Central memory CD8-positive, alpha-beta T cell (primary cell): ENCODE data around the gene SPOCD1.

ENCODE experiments used
- ATAC-seq: fragments of 150-1000 bp; cut with Tn5 transposase; replicated peaks from 2 replicates; pipeline ENCODE4 v1.10.0; 2022; ENCODE audit warnings: mild to moderate bottlenecking, moderate FRiP score, moderate number of reproducible peaks; ENCODE audit not compliant: poor library complexity, severe bottlenecking; ENCODE audit errors: extremely low read depth
- DNase-seq, 2 donors: peaks; one replicate each; pipeline ENCODE4 v3.0.0; 2021; ENCODE audit warnings: low spot score in 2 of 2
- H3K27ac Mint-ChIP-seq: one replicate; pipeline ENCODE4 v1.8.0; 2022; ENCODE audit warnings: low read depth, mild to moderate bottlenecking, moderate library complexity, mixed read lengths
- H3K27me3 Mint-ChIP-seq: one replicate; pipeline ENCODE4 v1.8.0; 2022; ENCODE audit warnings: mixed read lengths
- H3K36me3 Mint-ChIP-seq: one replicate; pipeline ENCODE4 v1.8.0; 2022; ENCODE audit warnings: mild to moderate bottlenecking, moderate library complexity, mixed read lengths; ENCODE audit not compliant: insufficient read depth
- H3K4me1 Mint-ChIP-seq: one replicate; pipeline ENCODE4 v1.8.0; 2022; ENCODE audit warnings: mixed read lengths
- H3K4me3 Mint-ChIP-seq: one replicate; pipeline ENCODE4 v1.8.0; 2022; ENCODE audit warnings: mild to moderate bottlenecking, moderate library complexity, mixed read lengths
- H3K9me3 Mint-ChIP-seq: one replicate; pipeline ENCODE4 v1.8.0; 2022; ENCODE audit warnings: mixed read lengths

The SPOCD1 gene

GRCh38 chr1:31795096-31795675 lies 20.6 kb downstream of the SPOCD1 start:
- Mint-ChIP-seq H3K4me3 (no peak overlapping the region), H3K36me3 (peaks cover 2% of the 10 kb centered on the region), H3K27ac (no peak overlapping the region), H3K9me3 (no peaks in the 10 kb centered on the region), H3K27me3 (peaks cover 22% of the 10 kb centered on the region), H3K4me1 (no peaks in the 10 kb centered on the region)
- DNase-seq (no peak), ATAC-seq (no peak)

GRCh38 chr1:31793586-31794285 lies 22.1 kb downstream of the SPOCD1 start:
- no peak overlapping the region for H3K27ac Mint-ChIP-seq
- no peaks in the 10 kb centered on the region for H3K4me1 Mint-ChIP-seq
- peaks cover 7% of the 10 kb centered on the region for H3K36me3 Mint-ChIP-seq
- no peak for DNase-seq
- no peak for ATAC-seq
- no peaks in the 10 kb centered on the region for H3K9me3 Mint-ChIP-seq
- H3K27me3 Mint-ChIP-seq: peaks cover 22% of the 10 kb centered on the region
- no peak overlapping the region for H3K4me3 Mint-ChIP-seq

- ATAC-seq (no peak), DNase-seq (no peak)
- no peak overlapping the region for H3K27ac Mint-ChIP-seq
- H3K27me3 Mint-ChIP-seq: peaks cover 18% of the 10 kb centered on the region
- no peaks in the 10 kb centered on the region for H3K9me3 Mint-ChIP-seq
- peaks cover 3% of the 10 kb centered on the region for H3K4me1 Mint-ChIP-seq
- peaks cover 10% of the 10 kb centered on the region for H3K36me3 Mint-ChIP-seq
- no peak overlapping the region for H3K4me3 Mint-ChIP-seq
Measured at GRCh38 chr1:31793086-31793485, 22.7 kb downstream of the SPOCD1 start.

GRCh38 chr1:31792541-31792940 lies 23.3 kb downstream of the SPOCD1 start:
- no peak for ATAC-seq
- H3K4me1 Mint-ChIP-seq: peaks cover 9% of the 10 kb centered on the region
- H3K9me3 Mint-ChIP-seq: no peaks in the 10 kb centered on the region
- H3K4me3 Mint-ChIP-seq: no peak overlapping the region
- DNase-seq: no peak
- no peak overlapping the region for H3K27ac Mint-ChIP-seq
- H3K27me3 Mint-ChIP-seq: peaks cover 13% of the 10 kb centered on the region
- peaks cover 15% of the 10 kb centered on the region for H3K36me3 Mint-ChIP-seq

- no peak for DNase-seq
- Mint-ChIP-seq H3K27me3 (peaks cover 9% of the 10 kb centered on the region), H3K4me3 (no peak overlapping the region), H3K9me3 (no peaks in the 10 kb centered on the region), H3K4me1 (peaks cover 13% of the 10 kb centered on the region), H3K27ac (no peak overlapping the region), H3K36me3 (peaks cover 15% of the 10 kb centered on the region)
- no peak for ATAC-seq
Measured at GRCh38 chr1:31792116-31792515, 23.7 kb downstream of the SPOCD1 start.

- H3K9me3 Mint-ChIP-seq: no peaks in the 10 kb centered on the region
Measured at GRCh38 chr1:31791131-31791858, 24.5 kb downstream of the SPOCD1 start.

GRCh38 chr1:31790641-31791091 lies 25.2 kb downstream of the SPOCD1 start:
- H3K9me3 Mint-ChIP-seq: no peaks in the 10 kb centered on the region
- H3K4me3 Mint-ChIP-seq: no peak overlapping the region
- ATAC-seq (no peak), DNase-seq (no peak)
- H3K36me3 Mint-ChIP-seq: peaks cover 15% of the 10 kb centered on the region
- no peak overlapping the region for H3K27ac Mint-ChIP-seq
- no peaks in the 10 kb centered on the region for H3K27me3 Mint-ChIP-seq
- peaks cover 15% of the 10 kb centered on the region for H3K4me1 Mint-ChIP-seq

More at GRCh38 chr1:31791131-31791858, 24.5 kb downstream of the SPOCD1 start:
- DNase-seq (no peak), ATAC-seq (no peak)
- Mint-ChIP-seq H3K36me3 (peaks cover 15% of the 10 kb centered on the region), H3K27ac (no peak overlapping the region), H3K4me1 (peaks cover 15% of the 10 kb centered on the region), H3K27me3 (peaks cover under 1% of the 10 kb centered on the region), H3K4me3 (no peak overlapping the region)

GRCh38 chr1:31790140-31790539 lies 25.7 kb downstream of the SPOCD1 start:
- Mint-ChIP-seq H3K9me3 (no peaks in the 10 kb centered on the region), H3K4me3 (peak overlapping the region; percentile 87), H3K4me1 (peaks cover 15% of the 10 kb centered on the region), H3K27ac (no peak overlapping the region), H3K36me3 (peaks cover 15% of the 10 kb centered on the region), H3K27me3 (no peaks in the 10 kb centered on the region)
- DNase-seq (no peak), ATAC-seq (no peak)

- H3K4me3 Mint-ChIP-seq: peak overlapping the region; percentile 87
- peak; percentile 76 for ATAC-seq
- peaks cover 15% of the 10 kb centered on the region for H3K36me3 Mint-ChIP-seq
- peak; percentile 91 to 98 for DNase-seq
- no peaks in the 10 kb centered on the region for H3K27me3 Mint-ChIP-seq
- no peaks in the 10 kb centered on the region for H3K9me3 Mint-ChIP-seq
- H3K4me1 Mint-ChIP-seq: peaks cover 15% of the 10 kb centered on the region
- peak overlapping the region; percentile 93 for H3K27ac Mint-ChIP-seq
Measured at GRCh38 chr1:31789259-31790065, 26.4 kb downstream of the SPOCD1 start.

GRCh38 chr1:31788825-31789256 lies 27.0 kb downstream of the SPOCD1 start:
- Mint-ChIP-seq H3K4me1 (peaks cover 15% of the 10 kb centered on the region), H3K27ac (peak overlapping the region; percentile 93), H3K27me3 (no peaks in the 10 kb centered on the region), H3K4me3 (peak overlapping the region; percentile 87), H3K36me3 (peaks cover 15% of the 10 kb centered on the region), H3K9me3 (no peaks in the 10 kb centered on the region)
- no peak for DNase-seq
- peak; percentile 58 for ATAC-seq

- peak; percentile 88 for DNase-seq
- Mint-ChIP-seq H3K27ac (peak overlapping the region; percentile 93), H3K9me3 (no peaks in the 10 kb centered on the region), H3K27me3 (no peaks in the 10 kb centered on the region), H3K4me1 (peaks cover 15% of the 10 kb centered on the region), H3K36me3 (peaks cover 15% of the 10 kb centered on the region), H3K4me3 (peak overlapping the region; percentile 87)
- peak; percentile 78 for ATAC-seq
Measured at GRCh38 chr1:31788138-31788824, 27.5 kb downstream of the SPOCD1 start.

GRCh38 chr1:31787786-31788137 lies 28.1 kb downstream of the SPOCD1 start:
- no peaks in the 10 kb centered on the region for H3K27me3 Mint-ChIP-seq
- H3K9me3 Mint-ChIP-seq: no peaks in the 10 kb centered on the region
- H3K36me3 Mint-ChIP-seq: peaks cover 15% of the 10 kb centered on the region
- peak overlapping the region; percentile 87 for H3K4me3 Mint-ChIP-seq
- no peak for DNase-seq
- no peak for ATAC-seq
- peaks cover 15% of the 10 kb centered on the region for H3K4me1 Mint-ChIP-seq
- H3K27ac Mint-ChIP-seq: peak overlapping the region; percentile 93
